Neural progenitor cell (in vitro differentiated cells): Measurements from ENCODE around the gene ZCCHC7. TPM values are rescaled to one million over a fixed set of nuclear protein-coding genes. Genes with fewer than 3 reads are reported as not detected.

Experiments
- DNase-seq: peaks from one replicate; pipeline ENCODE4 v3.0.0-alpha.2; 2016; ENCODE audit warnings: low spot score
- H2AFZ ChIP-seq: fragments of 200-600 bp; sonication (generic); replicated peaks from 2 replicates; pipeline ENCODE4 v1.6.1; 2016; ENCODE audit warnings: antibody characterized with exemption
- H3F3A ChIP-seq: fragments of 200-600 bp; sonication (generic); 2 replicates; pipeline ENCODE4 v1.6.1; 2016; ENCODE audit warnings: antibody characterized with exemption, low read depth
- H3K27ac ChIP-seq: fragments of 200-600 bp; sonication (generic); 2 replicates; pipeline ENCODE4 v1.5.1; 2016; ENCODE audit warnings: mild to moderate bottlenecking
- H3K27me3 ChIP-seq: fragments of 200-600 bp; sonication (generic); 2 replicates; pipeline ENCODE4 v1.6.1; 2016; ENCODE audit warnings: mild to moderate bottlenecking, moderate library complexity
- H3K36me3 ChIP-seq: fragments of 200-600 bp; sonication (generic); 2 replicates; pipeline ENCODE4 v1.5.1; 2016
- H3K4me1 ChIP-seq: fragments of 200-600 bp; sonication (generic); 2 replicates; pipeline ENCODE4 v1.6.1; 2016; ENCODE audit warnings: mixed run types
- H3K4me2 ChIP-seq: fragments of 200-600 bp; sonication (generic); 2 replicates; pipeline ENCODE4 v1.6.1; 2016
- H3K4me3 ChIP-seq: fragments of 200-600 bp; sonication (generic); 2 replicates; pipeline ENCODE4 v1.5.1; 2016
- H3K79me2 ChIP-seq: fragments of 200-600 bp; sonication (generic); 2 replicates; pipeline ENCODE4 v1.6.1; 2016; ENCODE audit warnings: low read depth
- H3K9ac ChIP-seq: fragments of 200-600 bp; sonication (generic); 2 replicates; pipeline ENCODE4 v1.6.1; 2016
- H3K9me3 ChIP-seq: fragments of 200-600 bp; sonication (generic); 2 replicates; pipeline ENCODE4 v1.5.1; 2016; ENCODE audit warnings: low read depth
- H4K20me1 ChIP-seq: fragments of 200-600 bp; sonication (generic); 2 replicates; pipeline ENCODE4 v1.6.1; 2016; ENCODE audit warnings: low read depth
- H3K27ac Mint-ChIP-seq: 3 replicates; pipeline ENCODE4 v1.8.0; 2021; ENCODE audit warnings: mixed read lengths
- H3K27me3 Mint-ChIP-seq: 2 replicates; pipeline ENCODE4 v1.8.0; 2022; ENCODE audit warnings: low read depth, mild to moderate bottlenecking, inconsistent platforms, moderate library complexity, mixed read lengths; ENCODE audit not compliant: insufficient read depth
- H3K36me3 Mint-ChIP-seq: 3 replicates; pipeline ENCODE4 v1.8.0; 2021; ENCODE audit warnings: mixed read lengths
- H3K4me1 Mint-ChIP-seq: 3 replicates; pipeline ENCODE4 v1.8.0; 2021; ENCODE audit warnings: mixed read lengths
- H3K4me3 Mint-ChIP-seq: 3 replicates; pipeline ENCODE4 v1.8.0; 2021; ENCODE audit warnings: mild to moderate bottlenecking, moderate library complexity, mixed read lengths
- H3K9me3 Mint-ChIP-seq: 3 replicates; pipeline ENCODE4 v1.8.0; 2020; ENCODE audit warnings: mixed read lengths
- CTCF ChIP-seq: fragments of 200-600 bp; sonication (generic); IDR thresholded peaks from 2 replicates; pipeline ENCODE4 v1.5.1; 2017; ENCODE audit warnings: antibody characterized with exemption, mild to moderate bottlenecking
- EZH2 ChIP-seq: fragments of 200-600 bp; sonication (generic); IDR thresholded peaks from 2 replicates; pipeline ENCODE4 v1.6.1; 2017; ENCODE audit warnings: antibody characterized with exemption, mild to moderate bottlenecking, moderate library complexity
- EZH2phosphoT487 ChIP-seq: fragments of 200-600 bp; sonication (generic); IDR thresholded peaks from 2 replicates; pipeline ENCODE4 v1.6.1; 2017; ENCODE audit warnings: antibody characterized with exemption
- total RNA-seq: library from RNA; depleted of rRNA; stranded (reverse); fragments of >200 nt; gene quantifications from 2 replicates; pipeline ENCODE4 v1.2.3, GENCODE V29; 2015; ENCODE audit warnings: low replicate concordance

Gene ZCCHC7
- total RNA-seq, 1 donor from 2014 or later = 27.6 TPM

GRCh38 chr9:37198039-37198729 is 77.8 kb downstream of the ZCCHC7 start:
- Histone ChIP-seq H3K27ac (no peak overlapping the region), H3F3A (peaks cover 40% of the 10 kb centered on the region), H3K9ac (no peak overlapping the region), H3K79me2 (peaks cover 7% of the 10 kb centered on the region), H3K27me3 (no peaks in the 10 kb centered on the region), H4K20me1 (no peaks in the 10 kb centered on the region), H3K4me2 (peak overlapping the region; percentile 68), H3K36me3 (no peaks in the 10 kb centered on the region), H3K4me1 (peaks cover 71% of the 10 kb centered on the region), H3K9me3 (no peaks in the 10 kb centered on the region), H3K4me3 (no peak overlapping the region), H2AFZ (no peak overlapping the region)
- H3K4me3 Mint-ChIP-seq = no peak overlapping the region
- H3K36me3 Mint-ChIP-seq = peaks cover 20% of the 10 kb centered on the region
- H3K27ac Mint-ChIP-seq = no peak overlapping the region
- H3K9me3 Mint-ChIP-seq = peaks cover 3% of the 10 kb centered on the region
- TF ChIP-seq EZH2phosphoT487 (no peak), CTCF (no peak), EZH2 (no peak)
- H3K4me1 Mint-ChIP-seq = peaks cover 69% of the 10 kb centered on the region
- DNase-seq = no peak
- H3K27me3 Mint-ChIP-seq = peaks cover 3% of the 10 kb centered on the region

- peaks cover 3% of the 10 kb centered on the region for H3K27me3 Mint-ChIP-seq
- H3K27ac ChIP-seq = no peak overlapping the region
- peaks cover 5% of the 10 kb centered on the region for H3K36me3 ChIP-seq
- H3K4me1 Mint-ChIP-seq = peaks cover 65% of the 10 kb centered on the region
- no peaks in the 10 kb centered on the region for H3K27me3 ChIP-seq
- H3K4me3 Mint-ChIP-seq = no peak overlapping the region
- no peaks in the 10 kb centered on the region for H4K20me1 ChIP-seq
- H3K27ac Mint-ChIP-seq = no peak overlapping the region
- no peak overlapping the region for H2AFZ ChIP-seq
- H3K4me3 ChIP-seq = no peak overlapping the region
- H3K9me3 ChIP-seq = no peaks in the 10 kb centered on the region
- H3K36me3 Mint-ChIP-seq = peaks cover 27% of the 10 kb centered on the region
- no peak for DNase-seq
- no peak overlapping the region for H3K4me2 ChIP-seq
- peaks cover 64% of the 10 kb centered on the region for H3K4me1 ChIP-seq
- TF ChIP-seq EZH2 = no peak
- H3K79me2 ChIP-seq = peaks cover 10% of the 10 kb centered on the region
- H3K9me3 Mint-ChIP-seq = peaks cover 9% of the 10 kb centered on the region
- H3K9ac ChIP-seq = no peak overlapping the region
- H3F3A ChIP-seq = peaks cover 34% of the 10 kb centered on the region
Measured at GRCh38 chr9:37198831-37199230, 78.5 kb downstream of the ZCCHC7 start.

- H3K27ac ChIP-seq = peak overlapping the region; percentile 68
- H3K4me1 Mint-ChIP-seq = peaks cover 54% of the 10 kb centered on the region
Measured at GRCh38 chr9:37200433-37201005, 80.1 kb downstream of the ZCCHC7 start.

More at GRCh38 chr9:37200433-37201005, 80.1 kb downstream of the ZCCHC7 start:
- H3K79me2 ChIP-seq = peaks cover 27% of the 10 kb centered on the region
- peaks cover 58% of the 10 kb centered on the region for H3K4me1 ChIP-seq
- H3K4me2 ChIP-seq = no peak overlapping the region
- H3K36me3 ChIP-seq = peaks cover 6% of the 10 kb centered on the region
- Mint-ChIP-seq H3K27me3 (peaks cover 4% of the 10 kb centered on the region), H3K36me3 (peaks cover 35% of the 10 kb centered on the region), H3K27ac (peak overlapping the region; percentile 55), H3K9me3 (peaks cover 25% of the 10 kb centered on the region), H3K4me3 (no peak overlapping the region)
- no peaks in the 10 kb centered on the region for H3K27me3 ChIP-seq
- no peak overlapping the region for H3K4me3 ChIP-seq
- H3K9me3 ChIP-seq = no peaks in the 10 kb centered on the region
- no peak overlapping the region for H3K9ac ChIP-seq
- TF ChIP-seq EZH2phosphoT487 = no peak
- no peak for TF ChIP-seq EZH2
- no peak for TF ChIP-seq CTCF
- H4K20me1 ChIP-seq = no peaks in the 10 kb centered on the region
- H2AFZ ChIP-seq = no peak overlapping the region
- peaks cover 26% of the 10 kb centered on the region for H3F3A ChIP-seq
- no peak for DNase-seq
